Measurements from ENCODE around the gene MARCHF4. TPM values are rescaled to one million over a fixed set of nuclear protein-coding genes. Genes with fewer than 3 reads are reported as not detected.

The MARCHF4 gene
- total and polyA plus RNA-seq, 9 of the 15 experiments (the other 6 are each of a cell fraction or from before 2014, with no cell fraction given), result 0.05 TPM; not detected in 8

DNA sequence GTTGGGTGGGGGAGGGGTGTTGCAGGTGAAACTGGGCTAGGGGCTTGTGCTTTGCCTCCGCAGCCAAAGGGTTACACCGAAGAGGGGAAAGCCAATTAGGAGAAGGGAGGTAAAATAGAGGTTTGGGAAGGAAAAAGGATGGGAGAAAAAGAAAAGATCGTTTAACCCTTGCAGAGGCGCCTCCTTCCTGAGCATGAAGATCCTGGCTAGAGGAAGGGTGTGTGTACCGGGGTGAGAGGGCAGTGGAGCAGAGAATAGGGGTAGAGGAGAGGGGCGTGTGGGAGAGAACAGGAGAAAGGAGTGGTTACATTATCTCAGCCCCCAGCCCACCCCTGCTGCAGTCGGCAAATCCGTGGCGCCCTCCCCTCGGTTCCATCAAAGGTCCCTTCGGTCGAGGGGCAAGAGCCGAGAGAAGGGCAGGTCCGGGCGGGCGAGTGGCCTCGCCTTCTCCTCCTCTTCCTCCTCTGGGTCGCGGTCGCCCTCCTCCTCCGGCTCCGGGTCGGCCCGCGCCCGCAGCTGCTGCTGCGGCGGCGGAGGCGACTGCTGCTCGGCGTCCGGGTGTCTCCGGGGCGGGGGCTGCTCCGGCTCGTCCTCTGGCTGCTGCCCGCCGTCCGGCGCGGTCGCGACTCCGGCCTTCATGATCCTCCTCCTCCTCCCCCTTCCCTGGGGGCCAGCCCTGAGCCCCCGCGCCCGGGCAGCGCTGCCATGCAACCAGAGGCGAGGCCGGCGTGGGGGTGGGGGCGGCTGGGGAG is 1.1 kb downstream of the MARCHF4 start (continued):
- TF ChIP-seq C11orf30 (IDR thresholded peaks at IDR 0.05; ENCODE audit: low read depth) (no peak), XRCC5 (IDR thresholded peaks at IDR 0.05; ENCODE audit: low read depth, low read length) (no peak), POLR2A (conservative IDR thresholded peaks at IDR 0.05) (no peak), POU5F1 (IDR thresholded peaks at IDR 0.05; ENCODE audit: borderline replicate concordance, low read depth, low read length, partially characterized antibody) (no peak), KDM5B (IDR thresholded peaks at IDR 0.05; ENCODE audit: insufficient replicate concordance, low read depth, low read length) (no peak), RFX5 (IDR thresholded peaks at IDR 0.05; ENCODE audit: low read depth, low read length) (no peak), NCOA6 (IDR thresholded peaks at IDR 0.05) (no peak), POLR2H (tag; IDR thresholded peaks at IDR 0.05; ENCODE audit: low read depth) (no peak)
- TF ChIP-seq, protein P1, sequence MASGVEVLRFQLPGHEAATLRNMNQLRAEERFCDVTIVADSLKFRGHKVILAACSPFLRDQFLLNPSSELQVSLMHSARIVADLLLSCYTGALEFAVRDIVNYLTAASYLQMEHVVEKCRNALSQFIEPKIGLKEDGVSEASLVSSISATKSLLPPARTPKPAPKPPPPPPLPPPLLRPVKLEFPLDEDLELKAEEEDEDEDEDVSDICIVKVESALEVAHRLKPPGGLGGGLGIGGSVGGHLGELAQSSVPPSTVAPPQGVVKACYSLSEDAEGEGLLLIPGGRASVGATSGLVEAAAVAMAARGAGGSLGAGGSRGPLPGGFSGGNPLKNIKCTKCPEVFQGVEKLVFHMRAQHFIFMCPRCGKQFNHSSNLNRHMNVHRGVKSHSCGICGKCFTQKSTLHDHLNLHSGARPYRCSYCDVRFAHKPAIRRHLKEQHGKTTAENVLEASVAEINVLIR (CRISPR knock-in tag; IDR thresholded peaks at IDR 0.05), result no peak
- TF ChIP-seq, protein P2, sequence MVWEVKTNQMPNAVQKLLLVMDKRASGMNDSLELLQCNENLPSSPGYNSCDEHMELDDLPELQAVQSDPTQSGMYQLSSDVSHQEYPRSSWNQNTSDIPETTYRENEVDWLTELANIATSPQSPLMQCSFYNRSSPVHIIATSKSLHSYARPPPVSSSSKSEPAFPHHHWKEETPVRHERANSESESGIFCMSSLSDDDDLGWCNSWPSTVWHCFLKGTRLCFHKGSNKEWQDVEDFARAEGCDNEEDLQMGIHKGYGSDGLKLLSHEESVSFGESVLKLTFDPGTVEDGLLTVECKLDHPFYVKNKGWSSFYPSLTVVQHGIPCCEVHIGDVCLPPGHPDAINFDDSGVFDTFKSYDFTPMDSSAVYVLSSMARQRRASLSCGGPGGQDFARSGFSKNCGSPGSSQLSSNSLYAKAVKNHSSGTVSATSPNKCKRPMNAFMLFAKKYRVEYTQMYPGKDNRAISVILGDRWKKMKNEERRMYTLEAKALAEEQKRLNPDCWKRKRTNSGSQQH (CRISPR knock-in tag; IDR thresholded peaks at IDR 0.05), result no peak

All from K562 (cell line).